ENCODE measurements around the gene RNF138.
"Not testable (repeated sequence)": the region's sequence is repeated elsewhere in the genome, so short reads cannot be mapped to it uniquely, and the experiment has no call there.

Gene RNF138, protein sequence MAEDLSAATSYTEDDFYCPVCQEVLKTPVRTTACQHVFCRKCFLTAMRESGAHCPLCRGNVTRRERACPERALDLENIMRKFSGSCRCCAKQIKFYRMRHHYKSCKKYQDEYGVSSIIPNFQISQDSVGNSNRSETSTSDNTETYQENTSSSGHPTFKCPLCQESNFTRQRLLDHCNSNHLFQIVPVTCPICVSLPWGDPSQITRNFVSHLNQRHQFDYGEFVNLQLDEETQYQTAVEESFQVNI

DNA sequence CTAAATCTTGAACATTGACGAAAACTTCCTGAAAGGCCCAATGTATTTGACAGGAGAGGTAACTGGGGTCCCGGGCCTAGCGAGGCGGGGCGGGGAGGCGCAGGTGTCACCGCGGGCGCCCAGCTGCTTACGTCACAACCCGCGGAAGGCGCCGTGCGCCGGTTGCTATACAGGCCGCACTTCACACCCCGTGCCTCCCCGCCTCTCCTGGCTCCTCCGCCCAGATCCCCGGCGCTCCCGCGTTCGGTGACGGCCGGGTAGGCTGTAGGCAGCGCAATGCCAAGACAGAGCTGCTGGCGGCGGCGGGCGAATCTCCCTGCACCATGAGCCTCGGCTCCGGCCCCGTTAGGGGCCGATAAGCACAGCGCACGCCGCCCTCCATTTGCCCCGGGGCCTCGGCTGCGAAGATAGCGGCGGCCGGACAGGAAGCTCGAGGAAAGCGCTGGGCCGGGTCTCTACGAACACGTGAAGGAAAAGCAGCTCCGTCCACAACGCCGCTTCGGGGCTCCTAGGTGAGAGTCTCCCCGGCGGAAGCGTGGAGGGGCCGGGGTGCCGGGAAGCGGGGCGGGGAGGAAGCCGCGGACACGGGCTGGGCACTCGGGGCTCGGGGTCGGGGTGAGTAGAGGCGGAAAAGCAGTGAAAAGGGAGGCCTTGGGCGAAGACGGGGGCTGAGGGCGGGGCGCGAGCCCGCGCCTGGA, at the start of gene RNF138:
RNF138 (plus strand) TSS at position 151 of the 698 bp plus-strand sequence. CDS start 903 bp downstream, outside the sequence.
- DNase-seq (ENCODE audit: low read depth in 2 of 2), result peak; percentile 73 to 78

DNA sequence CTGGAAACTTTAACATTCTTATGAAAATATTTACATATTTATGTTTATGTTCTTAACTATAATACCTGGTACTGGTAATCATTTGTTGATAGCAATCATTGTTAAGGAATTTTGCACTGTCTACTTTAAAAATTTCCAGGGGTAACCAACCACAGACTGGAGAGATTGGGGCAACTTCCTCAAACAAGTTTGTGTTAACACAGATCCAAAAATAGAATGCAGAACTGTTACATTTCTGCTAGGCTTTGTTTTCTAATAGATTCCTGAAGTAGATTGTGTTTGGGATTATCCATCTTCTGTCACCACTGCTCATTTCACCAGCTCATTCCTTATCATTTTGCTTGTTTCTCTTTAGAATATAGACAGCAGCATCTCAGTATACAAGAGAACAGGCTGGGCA, 49.3 kb upstream of the RNF138 start:
- DNase-seq (ENCODE audit: low read depth in 2 of 2), result no peak

DNA sequence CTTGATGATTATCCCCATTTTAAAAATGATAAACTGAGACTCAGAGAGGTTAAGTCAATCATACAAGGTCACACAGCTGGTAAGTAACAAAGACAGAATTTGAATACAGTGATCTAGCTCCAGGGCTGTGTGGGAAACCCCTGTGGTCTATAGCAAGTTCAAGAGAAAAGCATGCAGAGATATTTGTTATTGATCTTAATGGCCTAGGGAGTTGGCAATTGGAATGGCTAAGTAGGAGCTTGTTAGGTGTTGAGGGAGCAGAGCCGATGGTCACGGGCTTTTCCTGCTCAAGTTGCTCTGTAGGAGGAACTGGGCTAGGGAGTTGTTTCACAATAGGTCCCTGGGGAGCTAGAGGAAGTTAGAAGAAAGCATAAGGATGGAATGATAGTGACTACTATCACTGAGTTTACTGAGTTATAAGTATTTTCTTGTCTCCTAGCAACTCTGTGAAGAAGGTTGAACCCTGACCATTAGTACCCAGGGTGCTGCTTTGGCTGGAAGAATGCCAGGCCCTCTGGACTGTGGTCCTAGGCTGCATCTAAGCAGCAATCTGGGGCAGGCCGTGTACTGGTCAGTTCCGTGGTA, 43.1 kb upstream of the RNF138 start:
- DNase-seq (ENCODE audit: low read depth in 2 of 2), result no peak

DNA sequence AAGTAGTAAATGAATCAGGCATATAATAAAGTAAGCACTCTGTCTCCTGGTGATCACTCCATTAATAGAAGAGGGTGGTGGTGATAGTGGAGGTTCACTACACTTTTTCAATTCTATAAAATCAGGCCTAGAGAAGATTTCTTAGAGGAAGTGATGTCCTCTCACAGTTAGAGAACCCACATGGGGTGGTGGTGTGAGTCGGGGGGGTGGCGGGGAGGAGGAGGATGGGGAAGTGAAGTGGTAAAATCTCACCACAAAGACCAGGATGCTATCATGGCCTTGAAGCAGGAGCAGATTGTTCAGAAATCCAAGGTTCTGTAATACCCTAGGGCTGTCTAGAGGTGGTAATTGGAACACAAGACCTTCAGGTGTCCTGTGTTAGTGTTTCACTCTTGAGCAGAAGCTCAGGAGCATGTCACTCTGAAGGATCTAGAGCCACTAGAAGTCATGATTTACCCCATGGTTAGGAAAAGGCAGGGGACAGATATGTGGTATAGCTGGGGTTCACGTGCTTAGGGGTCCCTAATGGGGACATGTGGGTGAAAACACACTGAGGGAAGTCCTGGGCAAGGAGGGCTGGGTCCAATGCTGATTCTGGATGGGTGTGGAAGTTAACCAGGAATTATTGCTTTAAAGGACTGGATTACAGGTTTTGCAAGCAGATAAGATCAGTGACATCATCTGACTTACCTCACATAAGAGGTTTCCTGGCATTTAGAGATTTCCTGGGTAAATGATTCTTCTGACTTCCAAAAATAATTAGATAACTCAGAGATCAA, 42.1 kb upstream of the RNF138 start:
- no peak for DNase-seq (ENCODE audit: low read depth in 2 of 2)

DNA sequence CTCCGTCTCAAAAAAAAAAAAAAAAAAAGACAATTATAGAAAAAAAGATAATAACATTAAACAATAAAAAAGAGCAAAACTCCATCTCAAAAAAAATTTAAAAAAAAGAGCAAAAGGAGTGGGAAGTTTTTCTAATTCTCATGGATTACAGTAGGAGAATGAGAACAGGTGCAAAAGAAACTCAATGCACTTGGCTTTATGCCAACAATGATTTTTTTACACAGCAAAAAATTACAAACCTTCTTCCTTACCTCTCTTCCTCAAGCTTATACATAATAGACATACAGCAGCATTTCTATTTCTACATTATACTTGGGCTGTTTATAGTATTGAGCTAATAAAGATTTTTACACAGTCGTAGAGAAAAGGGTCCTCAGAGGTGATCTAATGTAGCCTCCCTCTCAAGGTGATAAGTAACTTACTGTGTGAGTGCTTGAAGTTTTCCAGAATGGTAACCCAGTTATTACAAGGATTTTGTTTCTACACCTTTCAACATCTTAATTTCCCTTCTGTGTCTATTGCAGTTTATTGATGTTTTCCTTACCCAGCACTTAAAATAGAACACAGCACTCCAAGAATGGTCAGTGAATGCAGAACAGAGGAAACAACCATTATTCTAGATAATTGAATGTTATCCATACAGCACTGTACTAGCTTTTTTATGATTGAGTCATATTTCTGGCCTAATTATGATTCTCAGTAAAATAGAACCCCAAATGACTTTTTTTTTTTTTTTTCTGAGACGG, 34.9 kb upstream of the RNF138 start:
- no peak for DNase-seq (ENCODE audit: low read depth in 2 of 2)

DNA sequence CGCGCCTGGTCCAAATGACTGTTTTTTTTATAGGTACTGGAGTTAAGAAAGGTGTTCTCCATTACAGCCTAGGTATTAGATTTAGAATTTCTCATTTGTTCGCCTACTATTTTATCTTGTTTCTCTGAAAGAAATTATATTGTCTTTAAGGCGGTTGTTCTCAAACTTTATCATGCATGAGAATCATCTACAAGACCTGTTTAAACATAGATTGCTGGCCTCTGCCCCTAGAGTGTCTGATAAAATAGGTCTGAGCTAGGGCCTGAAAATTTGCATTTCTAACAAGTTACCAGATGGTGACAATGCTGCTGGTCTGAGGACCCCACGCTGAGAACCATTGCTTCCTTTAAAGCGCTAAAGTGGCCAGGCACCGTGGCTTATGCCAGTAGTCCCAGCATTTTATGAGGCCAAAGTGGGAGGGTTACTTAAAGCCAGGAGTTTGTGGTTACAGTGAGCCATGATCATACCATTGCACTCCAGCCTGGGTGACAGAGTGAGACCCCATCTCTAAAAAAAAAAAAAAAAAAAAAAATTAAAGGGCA, 34.0 kb upstream of the RNF138 start:
- DNase-seq (ENCODE audit: low read depth in 2 of 2), result no peak

DNA sequence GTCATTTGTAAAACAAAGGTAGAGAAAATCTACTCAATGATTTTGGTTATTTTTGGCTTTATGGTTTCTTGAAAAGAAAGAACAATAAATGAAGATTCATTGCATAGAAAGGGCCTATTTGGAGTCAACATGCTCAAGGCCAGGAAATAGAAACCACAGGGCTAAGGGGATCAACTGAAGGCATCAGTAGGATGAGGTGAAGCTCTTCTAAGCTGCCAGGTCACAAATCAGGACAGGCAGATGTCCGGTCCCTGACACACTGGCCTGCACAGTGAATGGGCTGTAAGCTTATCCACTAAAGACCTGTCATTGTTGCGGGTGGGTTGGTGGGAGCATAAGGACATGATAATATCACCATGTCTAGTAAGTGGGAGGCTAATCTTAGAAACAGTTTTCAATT, 31.6 kb upstream of the RNF138 start:
- no peak for DNase-seq (ENCODE audit: low read depth in 2 of 2)

DNA sequence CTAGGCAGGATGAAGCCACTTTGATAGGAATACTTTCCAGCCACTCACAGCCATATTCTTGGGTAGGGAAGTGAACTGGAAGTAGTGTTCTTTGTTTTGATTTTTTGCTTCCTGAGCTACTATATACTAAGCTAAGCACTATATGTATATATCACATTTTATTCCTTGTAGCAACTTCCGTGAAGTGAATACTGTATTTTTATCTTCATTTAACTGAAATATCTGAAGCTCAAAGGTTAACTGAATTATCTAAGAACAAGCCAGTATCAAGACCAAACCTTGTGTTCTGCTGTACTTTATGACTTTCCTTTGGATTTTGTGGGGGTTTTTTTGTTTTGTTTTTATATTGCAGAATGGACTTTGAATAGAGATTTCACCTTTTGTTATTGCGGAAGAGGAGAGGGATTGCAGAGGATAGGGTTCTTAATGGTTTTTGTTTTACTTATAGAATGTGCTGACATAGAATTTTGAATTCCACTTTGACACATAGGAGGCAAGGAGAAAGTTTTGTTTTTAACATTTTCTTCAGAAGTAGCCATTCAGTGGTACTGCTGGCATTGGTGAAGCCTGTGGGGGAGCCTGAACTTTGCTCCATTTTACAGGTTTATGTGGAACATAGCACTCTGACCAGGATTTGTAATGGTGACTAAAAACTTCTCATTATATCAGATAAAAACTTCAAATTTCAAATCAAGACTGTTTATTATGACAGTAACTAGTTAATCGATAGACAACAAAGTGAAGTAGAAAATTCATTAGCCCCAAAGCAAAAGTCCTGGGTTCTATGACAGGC, 24.1 kb upstream of the RNF138 start:
- DNase-seq (ENCODE audit: low read depth in 2 of 2), result no peak

DNA sequence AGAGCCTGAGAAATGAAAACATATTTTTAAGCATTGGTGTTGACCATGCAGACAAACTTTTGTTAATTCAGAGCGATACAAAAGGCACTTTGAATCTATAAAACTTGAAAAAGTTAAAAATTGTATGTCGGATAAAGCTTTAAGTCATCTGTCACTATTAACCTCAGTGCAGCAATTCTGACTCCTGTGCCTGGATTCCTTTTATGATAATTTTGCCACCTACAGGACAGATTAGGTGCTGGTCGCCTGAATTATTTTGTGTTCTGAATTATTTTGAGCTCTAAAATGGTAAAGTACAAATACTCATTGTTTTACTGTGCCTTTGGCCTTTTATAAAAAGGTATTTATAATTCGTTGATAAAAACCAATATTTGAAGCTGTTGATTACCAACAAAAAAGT, 19.4 kb upstream of the RNF138 start:
- DNase-seq (ENCODE audit: low read depth in 2 of 2), result no peak

DNA sequence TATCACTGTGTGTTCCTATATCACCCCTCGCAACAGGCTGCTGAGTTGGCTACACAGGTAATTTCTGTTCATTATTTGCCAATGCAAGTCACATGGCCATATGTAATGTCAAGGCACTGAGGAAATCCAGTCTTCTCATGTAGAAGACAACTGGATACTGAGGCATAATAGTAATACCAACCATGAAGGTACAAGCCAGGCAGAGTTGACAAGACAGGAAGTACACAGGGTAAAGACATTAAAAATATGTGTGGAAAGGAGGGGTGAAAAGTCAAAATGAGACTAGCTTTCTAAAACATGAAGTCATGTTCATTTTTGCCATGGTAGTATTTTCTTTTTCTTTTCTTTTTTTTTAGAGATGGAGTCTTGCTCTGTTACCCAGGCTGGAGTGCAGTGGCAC, 17.5 kb upstream of the RNF138 start:
- no peak for DNase-seq (ENCODE audit: low read depth in 2 of 2)

DNA sequence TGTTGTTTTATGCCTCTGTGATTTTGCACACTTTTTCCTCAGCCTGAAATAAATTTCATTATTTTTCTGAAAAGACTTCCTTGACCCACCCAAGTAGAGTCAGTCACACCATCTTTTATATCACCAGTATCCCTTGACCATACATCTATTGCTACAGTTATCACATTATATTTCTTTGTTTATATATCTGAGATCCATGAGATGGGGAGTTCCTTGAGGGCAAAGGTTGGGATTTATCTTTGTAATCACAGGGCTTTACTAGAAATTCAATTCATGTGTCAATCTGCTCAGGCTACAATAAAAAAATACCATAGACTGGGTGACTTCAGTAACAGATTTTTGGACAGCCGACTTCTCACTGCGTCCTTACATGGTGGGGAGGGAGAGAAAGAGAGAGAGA, 12.8 kb upstream of the RNF138 start:
- no peak for DNase-seq (ENCODE audit: low read depth in 2 of 2)

DNA sequence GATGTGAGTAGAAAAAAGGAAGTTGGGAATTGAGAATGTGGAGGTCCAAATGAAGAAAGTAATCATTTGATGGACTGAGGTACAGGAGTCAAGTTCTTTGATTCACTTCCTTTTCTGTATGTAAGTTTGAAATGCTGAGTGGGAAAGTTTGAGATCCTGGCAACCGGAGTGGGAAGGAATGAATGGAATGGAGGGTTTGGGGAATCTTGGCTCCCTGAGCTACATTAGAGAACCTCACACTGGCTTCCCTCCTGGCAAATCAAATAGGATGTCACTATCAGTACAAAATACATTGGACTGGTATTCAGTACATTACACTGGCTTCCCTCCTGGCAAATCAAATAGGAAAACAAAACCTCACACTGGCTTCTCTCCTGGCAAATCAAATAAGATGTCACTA, 9.8 kb upstream of the RNF138 start:
- DNase-seq (ENCODE audit: low read depth in 2 of 2), result no peak

DNA sequence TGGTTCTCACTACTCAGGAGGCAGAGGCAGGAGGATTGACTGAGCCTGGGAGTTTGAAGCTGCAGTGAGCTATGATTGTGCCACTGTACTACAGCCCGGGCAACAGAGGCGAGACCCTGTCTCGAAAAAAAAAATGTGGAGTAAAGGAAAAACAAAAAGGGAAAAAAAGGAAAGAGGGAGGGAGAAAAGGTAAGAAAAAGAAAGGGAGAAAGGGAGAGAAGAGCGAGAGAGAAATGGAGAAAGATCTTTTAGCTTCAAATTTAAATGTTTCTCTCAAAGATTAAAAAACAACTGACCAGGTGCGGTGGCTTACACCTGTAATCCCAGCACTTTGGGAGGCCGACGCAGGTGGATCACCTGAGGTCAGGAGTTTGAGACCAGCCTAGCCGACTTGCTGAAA, 7.9 kb upstream of the RNF138 start:
- DNase-seq (ENCODE audit: low read depth in 2 of 2), result no peak

DNA sequence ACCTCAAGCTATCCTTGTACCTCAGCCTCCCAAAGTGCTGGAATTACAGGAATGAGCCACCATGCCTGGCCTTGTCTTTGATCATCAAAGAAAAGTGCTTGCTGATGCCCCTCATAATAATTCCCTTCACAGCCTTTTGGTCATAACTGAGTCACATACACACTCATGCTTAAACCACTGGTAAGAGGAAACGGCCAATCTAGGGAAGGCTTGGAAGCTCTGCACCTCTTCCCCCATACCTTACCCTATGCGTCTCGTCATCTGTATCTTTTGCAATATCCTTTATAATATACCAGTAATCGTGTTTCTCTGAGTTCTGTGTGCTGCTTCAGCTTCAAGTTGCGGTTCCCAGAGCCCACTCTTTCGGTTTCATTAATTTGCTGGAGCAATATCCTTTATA, 4.8 kb upstream of the RNF138 start:
- no peak for DNase-seq (ENCODE audit: low read depth in 2 of 2)

DNA sequence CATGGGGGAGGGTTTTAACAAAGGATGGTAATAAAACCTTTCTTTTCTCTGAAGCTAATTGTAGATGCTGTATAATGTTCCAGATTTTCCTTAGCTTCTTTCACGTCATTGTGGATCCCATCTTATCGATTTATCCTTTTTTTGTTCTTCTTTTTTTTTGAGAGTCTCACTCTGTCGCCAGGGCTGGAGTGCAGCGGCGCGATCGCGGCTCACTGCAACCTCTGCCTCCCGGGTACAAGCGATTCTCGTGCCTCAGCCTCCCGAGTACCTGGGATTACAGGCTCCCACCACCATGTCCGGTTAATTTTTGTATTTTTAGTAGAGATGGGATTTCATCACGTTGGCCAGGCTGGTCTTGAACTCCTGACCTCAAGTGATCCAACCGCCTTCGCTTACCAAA, 843 bp upstream of the RNF138 start:
- DNase-seq (ENCODE audit: low read depth in 2 of 2), result not testable (repeated sequence)

DNA sequence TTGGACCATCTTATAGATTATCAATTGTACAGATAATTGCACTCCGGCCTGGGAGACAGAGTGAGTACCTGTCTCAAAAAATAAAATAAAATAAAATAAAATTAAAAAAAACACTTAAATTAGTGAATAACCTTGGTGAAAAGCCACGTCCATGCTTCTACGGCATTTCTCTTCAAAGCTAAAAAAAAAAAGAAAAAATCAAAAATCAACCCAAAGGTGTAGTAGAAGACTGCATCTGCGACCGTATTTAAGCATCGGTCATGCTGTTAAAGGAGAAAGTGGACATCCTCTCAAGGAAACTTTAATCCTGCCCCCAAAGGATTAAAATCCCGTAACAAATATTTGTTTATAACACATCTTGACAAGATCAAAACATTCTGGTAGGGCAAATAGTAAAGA, 350 bp upstream of the RNF138 start:
- DNase-seq (ENCODE audit: low read depth in 2 of 2), result no peak

DNA sequence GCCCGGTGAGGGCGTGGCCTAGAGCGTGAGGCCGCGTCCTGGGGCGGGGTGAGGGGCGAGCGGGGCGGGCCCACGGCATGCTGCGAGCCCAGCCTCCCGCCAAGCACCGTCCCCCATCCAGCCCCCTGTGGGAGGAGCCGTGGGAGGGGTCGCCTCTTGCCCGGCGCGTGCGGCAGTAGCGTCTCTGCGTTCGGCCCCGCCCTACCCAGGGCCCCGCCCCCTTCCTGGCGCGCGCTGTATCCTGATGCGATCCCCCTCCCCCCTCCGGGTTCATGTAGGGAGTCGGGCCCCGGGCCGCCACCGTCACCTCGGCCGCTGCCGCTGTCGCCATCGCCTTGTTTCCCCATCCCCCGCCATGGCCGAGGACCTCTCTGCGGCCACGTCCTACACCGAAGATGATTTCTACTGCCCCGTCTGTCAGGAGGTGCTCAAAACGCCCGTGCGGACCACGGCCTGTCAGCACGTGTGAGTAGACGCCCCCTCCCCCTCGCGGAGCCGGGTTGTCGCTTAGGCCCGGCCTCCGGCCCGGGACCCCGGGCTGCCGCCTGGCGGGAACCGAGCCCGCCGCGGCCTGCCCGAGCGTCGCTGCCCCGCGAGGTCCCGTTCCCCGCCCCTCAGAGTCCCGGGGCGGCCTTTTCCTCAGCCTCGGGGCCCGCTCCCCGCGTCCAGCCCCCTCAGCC, 888 bp downstream of the RNF138 start:
- DNase-seq (ENCODE audit: low read depth in 2 of 2), result peak; percentile 99 to 100

DNA sequence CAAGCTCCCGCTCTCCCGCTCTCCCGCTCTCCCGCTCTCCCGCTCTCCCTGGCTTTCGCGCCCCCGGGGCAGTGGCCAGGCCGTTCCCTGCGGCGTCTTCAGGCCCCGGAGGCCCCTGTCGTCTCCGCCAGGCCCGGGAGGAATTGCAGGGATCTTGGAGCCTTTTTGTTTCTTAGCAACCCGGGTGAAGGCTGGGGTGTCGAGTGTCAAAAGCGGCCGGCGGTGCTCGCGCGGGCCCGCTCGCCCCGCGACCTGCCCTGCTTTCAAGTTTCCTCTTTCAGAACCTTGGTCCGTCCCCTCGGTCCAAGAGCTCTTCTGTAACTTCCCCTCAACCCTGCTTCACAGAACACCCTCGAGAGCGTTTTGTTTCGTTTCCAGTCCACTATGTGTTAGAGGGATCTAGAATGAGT, 1.4 kb downstream of the RNF138 start:
- peak; percentile 11 for DNase-seq (ENCODE audit: low read depth in 2 of 2)

DNA sequence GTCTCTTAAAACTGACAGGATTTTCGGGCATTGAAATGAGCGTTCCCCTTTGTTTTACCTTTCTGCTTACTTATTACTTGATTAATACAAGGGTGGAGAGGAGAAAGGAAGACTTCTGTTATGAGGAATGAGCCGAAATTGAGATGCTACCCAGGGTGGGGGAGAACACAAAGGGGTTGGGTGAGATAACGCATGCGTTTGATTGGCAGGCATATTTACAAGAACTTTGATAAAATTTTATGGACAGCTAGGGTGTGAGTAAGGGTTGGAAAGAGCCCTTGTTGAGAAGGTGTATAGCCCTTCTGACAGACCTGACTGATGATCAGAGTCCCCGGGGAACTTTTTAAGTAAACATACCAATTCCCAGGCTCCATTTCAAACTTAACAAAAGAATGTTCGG, 1.8 kb downstream of the RNF138 start:
- DNase-seq (ENCODE audit: low read depth in 2 of 2), result no peak

Data from stimulated activated CD4-positive, alpha-beta T cell treated with anti-CD3 and anti-CD28 coated beads, Interleukin-1b, Interleukin-23, amount 100 ng/mL, for 4 hours (primary cell).